ENCODE measurements around the gene ELAVL1. TPM values are rescaled to one million over a fixed set of nuclear protein-coding genes. Genes with fewer than 3 reads are reported as not detected.

ELAVL1 gene
- total and polyA plus RNA-seq, 2 of the 13 experiments (the other 11 are each of a cell fraction or from before 2014, with no cell fraction given), result 27.9 to 38.4 TPM

- FAIRE-seq, result no peak
- Histone ChIP-seq H3K36me3 (replicated peaks in 1 of 2; ENCODE audit: control insufficient read depth in 1 of 2, insufficient read depth in 2 of 2, low read length in 2 of 2) (peaks cover 17 to 40% of the 10 kb centered on the region in 2 experiments), H3K9ac (ENCODE audit: insufficient read depth, low read depth, low read length) (no peak overlapping the region)
Measured at GRCh38 chr19:7994114-7994513, 11.3 kb downstream of the ELAVL1 start.

More at GRCh38 chr19:7994114-7994513, 11.3 kb downstream of the ELAVL1 start:
- peaks cover 39% of the 10 kb centered on the region for H3K4me1 ChIP-seq (ENCODE audit: insufficient read depth, low read length)
- intact Hi-C loops (cut with micrococcal nuclease; ENCODE audit: unreplicated experiment) (no loop called here), in situ Hi-C loops (cut with HindIII; ENCODE audit: extremely low pct_ligation_motif_present, low pct_unique_long_range_greater_than_20kb) (no loop called here)
- peaks cover 50% of the 10 kb centered on the region for H4K20me1 ChIP-seq (ENCODE audit: insufficient read depth, low read length)
- ATAC-seq (no peak), DNase-seq (ENCODE audit: low spot score) (no peak)
- ChIA-PET POLR2A (no interaction called here), CTCF (ENCODE audit: low intra/inter-chr PET ratio, low total read pairs) (no interaction called here)
- H3K4me2 ChIP-seq (ENCODE audit: low read depth, low read length), result no peak overlapping the region
- no TSS peak for BruUV-seq (replicated peaks)
- no peaks in the 10 kb centered on the region for H3K27me3 ChIP-seq (ENCODE audit: control insufficient read depth in 1 of 2, insufficient read depth in 2 of 2, low read length in 2 of 2)
- H2AFZ ChIP-seq (ENCODE audit: low read length), result no peak overlapping the region
- peaks cover 78% of the 10 kb centered on the region for H3K79me2 ChIP-seq (ENCODE audit: insufficient read depth, low read length)
- no peak for TF ChIP-seq RBM22 (optimal IDR thresholded peaks at IDR 0.05; ENCODE audit: low read length)
- TF ChIP-seq FOXJ3 (CRISPR knock-in tag; IDR thresholded peaks at IDR 0.05; ENCODE audit: borderline replicate concordance), result no peak
- no peak for TF ChIP-seq ZFP90 (CRISPR knock-in tag; IDR thresholded peaks at IDR 0.05; ENCODE audit: borderline replicate concordance)
- no peak for TF ChIP-seq MNT (IDR thresholded peaks at IDR 0.05)
- TF ChIP-seq IKZF5 (CRISPR knock-in tag; IDR thresholded peaks at IDR 0.05), result no peak
- TF ChIP-seq ZNF607 (CRISPR knock-in tag; IDR thresholded peaks at IDR 0.05; ENCODE audit: borderline replicate concordance), result no peak
- TF ChIP-seq SOX13 (IDR thresholded peaks at IDR 0.05), result no peak
- no peak for TF ChIP-seq SOX13 (CRISPR knock-in tag; conservative IDR thresholded peaks at IDR 0.05 in 1 of 2, IDR thresholded peaks at IDR 0.05 in 1 of 2)
- TF ChIP-seq MYPOP (CRISPR knock-in tag; IDR thresholded peaks at IDR 0.05), result no peak
- TF ChIP-seq SMAD1 (CRISPR knock-in tag; IDR thresholded peaks at IDR 0.05; ENCODE audit: borderline replicate concordance, low read depth), result no peak
- no peak for TF ChIP-seq ARNTL (CRISPR knock-in tag; IDR thresholded peaks at IDR 0.05)
- no peak for TF ChIP-seq TRIM24 (CRISPR knock-in tag; IDR thresholded peaks at IDR 0.05)
- WGBS (ENCODE audit: low lambda C conversion rate), result 93% methylated on average over 6 of the region's 6 CpGs
- H3K27ac ChIP-seq (ENCODE audit: extremely low read length, insufficient read depth, low read length), result no peak overlapping the region
- H3K4me3 ChIP-seq (replicated peaks in 1 of 3; ENCODE audit: insufficient read depth in 1 of 3, low read depth in 2 of 3, low read length in 3 of 3), result no peak overlapping the region
- H3K9me3 ChIP-seq (ENCODE audit: low read length), result no peaks in the 10 kb centered on the region
